ENCODE measurements around the gene NTRK2.

DNA sequence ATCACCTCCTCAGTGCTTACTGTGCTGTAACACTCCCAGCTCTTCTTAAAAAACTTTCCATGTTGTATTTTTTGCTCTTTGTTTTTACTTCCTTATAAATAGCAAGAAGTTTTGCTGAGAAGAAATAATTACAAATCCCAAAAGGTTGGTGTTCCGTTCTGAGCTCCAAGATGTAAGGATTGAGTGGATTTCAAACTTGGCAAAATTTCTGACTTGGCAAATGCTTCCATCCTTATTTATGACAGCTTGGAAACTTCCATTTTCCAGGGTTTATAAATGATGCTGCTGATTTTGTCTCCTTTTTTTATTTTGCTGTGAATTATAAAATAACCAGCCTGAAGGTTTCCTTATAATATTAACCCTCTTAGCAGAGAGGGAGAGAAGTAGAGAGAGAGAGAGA is 151.9 kb downstream of the NTRK2 start:
- TF ChIP-seq, protein P1, sequence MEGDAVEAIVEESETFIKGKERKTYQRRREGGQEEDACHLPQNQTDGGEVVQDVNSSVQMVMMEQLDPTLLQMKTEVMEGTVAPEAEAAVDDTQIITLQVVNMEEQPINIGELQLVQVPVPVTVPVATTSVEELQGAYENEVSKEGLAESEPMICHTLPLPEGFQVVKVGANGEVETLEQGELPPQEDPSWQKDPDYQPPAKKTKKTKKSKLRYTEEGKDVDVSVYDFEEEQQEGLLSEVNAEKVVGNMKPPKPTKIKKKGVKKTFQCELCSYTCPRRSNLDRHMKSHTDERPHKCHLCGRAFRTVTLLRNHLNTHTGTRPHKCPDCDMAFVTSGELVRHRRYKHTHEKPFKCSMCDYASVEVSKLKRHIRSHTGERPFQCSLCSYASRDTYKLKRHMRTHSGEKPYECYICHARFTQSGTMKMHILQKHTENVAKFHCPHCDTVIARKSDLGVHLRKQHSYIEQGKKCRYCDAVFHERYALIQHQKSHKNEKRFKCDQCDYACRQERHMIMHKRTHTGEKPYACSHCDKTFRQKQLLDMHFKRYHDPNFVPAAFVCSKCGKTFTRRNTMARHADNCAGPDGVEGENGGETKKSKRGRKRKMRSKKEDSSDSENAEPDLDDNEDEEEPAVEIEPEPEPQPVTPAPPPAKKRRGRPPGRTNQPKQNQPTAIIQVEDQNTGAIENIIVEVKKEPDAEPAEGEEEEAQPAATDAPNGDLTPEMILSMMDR (conservative IDR thresholded peaks at IDR 0.05 in 1 of 2, IDR thresholded peaks at IDR 0.05 in 1 of 2; ENCODE audit: extremely low read depth in 1 of 2, insufficient read depth in 1 of 2, low read depth in 1 of 2, low read length in 2 of 2) = no peak
- no peak for TF ChIP-seq EZH2 (IDR thresholded peaks at IDR 0.05; ENCODE audit: borderline replicate concordance, low read length)

Measured in mammary epithelial cell (primary cell).